Kasumi-1 (cell line): ENCODE data around the gene KRTAP9-1.
"Not testable (repeated sequence)": the region's sequence is repeated elsewhere in the genome, so short reads cannot be mapped to it uniquely, and the experiment has no call there.

Experiments
- DNase-seq, 2 experiments: peaks; one replicate each; lab custom pipeline; 2025; lab: John Stamatoyannopoulos, UW

The KRTAP9-1 gene

GRCh38 chr17:41189837-41190318, at the start of gene KRTAP9-1:
KRTAP9-1 (plus strand) TSS chr17:41189887; CDS start chr17:41189887, 0 bp downstream.
- not testable (repeated sequence) for DNase-seq

- no peak for DNase-seq
Measured at GRCh38 chr17:41140360-41141131, 49.1 kb upstream of the KRTAP9-1 start, which contains the start of gene KRTAP4-6. KRTAP4-6 (minus strand) TSS chr17:41140544; CDS start chr17:41140487, 57 bp downstream.

- DNase-seq: no peak
Measured at GRCh38 chr17:41141361-41141760, 48.3 kb upstream of the KRTAP9-1 start.

- DNase-seq: no peak
Measured at GRCh38 chr17:41144846-41145245, 44.8 kb upstream of the KRTAP9-1 start.

- no peak for DNase-seq
Measured at GRCh38 chr17:41145261-41145660, 44.4 kb upstream of the KRTAP9-1 start.

GRCh38 chr17:41147531-41148204, 42.0 kb upstream of the KRTAP9-1 start:
- no peak for DNase-seq

GRCh38 chr17:41148971-41149651, 40.6 kb upstream of the KRTAP9-1 start:
- DNase-seq: not testable (repeated sequence)

- no peak for DNase-seq
Measured at GRCh38 chr17:41149652-41149985, 40.1 kb upstream of the KRTAP9-1 start, which contains the start of gene KRTAP4-5. KRTAP4-5 (minus strand) TSS chr17:41149825; CDS start chr17:41149767, 58 bp downstream.

GRCh38 chr17:41150026-41150425, 39.7 kb upstream of the KRTAP9-1 start:
- DNase-seq: no peak

GRCh38 chr17:41151525-41151924, 38.2 kb upstream of the KRTAP9-1 start:
- DNase-seq: no peak

GRCh38 chr17:41153856-41154255, 35.8 kb upstream of the KRTAP9-1 start:
- peak in 1 of 2 experiments; percentile 1 for DNase-seq

GRCh38 chr17:41160190-41160589, 29.5 kb upstream of the KRTAP9-1 start:
- DNase-seq: not testable (repeated sequence)

- DNase-seq: no peak
Measured at GRCh38 chr17:41160648-41161047, 29.0 kb upstream of the KRTAP9-1 start, which contains the start of gene KRTAP4-4. KRTAP4-4 (minus strand) TSS chr17:41160748; CDS start chr17:41160691, 57 bp downstream.

GRCh38 chr17:41163828-41164227, 25.9 kb upstream of the KRTAP9-1 start:
- no peak for DNase-seq

- DNase-seq: no peak
Measured at GRCh38 chr17:41167561-41167960, 22.1 kb upstream of the KRTAP9-1 start.

- DNase-seq: no peak
Measured at GRCh38 chr17:41168121-41168520, 21.6 kb upstream of the KRTAP9-1 start, which contains the start of gene KRTAP4-3. KRTAP4-3 (minus strand) TSS chr17:41168221; CDS start chr17:41168172, 49 bp downstream.

GRCh38 chr17:41171886-41172285, 17.8 kb upstream of the KRTAP9-1 start:
- DNase-seq: no peak

- no peak for DNase-seq
Measured at GRCh38 chr17:41176744-41177387, 12.8 kb upstream of the KRTAP9-1 start.

- DNase-seq: no peak
Measured at GRCh38 chr17:41177727-41178271, 11.9 kb upstream of the KRTAP9-1 start, which contains the start of gene KRTAP4-2. KRTAP4-2 (minus strand) TSS chr17:41178221; CDS start chr17:41178164, 57 bp downstream.

- DNase-seq: no peak
Measured at GRCh38 chr17:41178341-41178740, 11.3 kb upstream of the KRTAP9-1 start.
